Forelimb muscle (tissue), 1 donor: ENCODE data around the gene LCN1. TPM values are rescaled to one million over a fixed set of nuclear protein-coding genes. Genes with fewer than 3 reads are reported as not detected.

Source experiments
- DNase-seq: peaks from one replicate; pipeline ENCODE4 v3.0.0-alpha.2; 2013; ENCODE audit warnings: low read depth
- polyA plus RNA-seq: library from polyadenylated mRNA; unstranded; fragments of 120-200 nt; gene quantifications from one replicate; pipeline ENCODE4 v1.2.1, GENCODE V29; 2013; ENCODE audit not compliant: insufficient read length

The LCN1 gene
- polyA plus RNA-seq, 1 donor = not detected

GRCh38 chr9:135567311-135567710 lies 46.1 kb downstream of the LCN1 start:
- no peak for DNase-seq

- no peak for DNase-seq
These were observed 46.8 kb downstream of the LCN1 start for GRCh38 chr9:135568026-135568425.

- no peak for DNase-seq
These were observed 49.2 kb downstream of the LCN1 start for GRCh38 chr9:135570456-135570855.

- no peak for DNase-seq
These were observed 51.0 kb downstream of the LCN1 start for GRCh38 chr9:135572233-135572632.

- no peak for DNase-seq
These were observed 51.9 kb downstream of the LCN1 start for GRCh38 chr9:135573124-135573523.

- no peak for DNase-seq
These were observed 53.1 kb downstream of the LCN1 start for GRCh38 chr9:135574331-135574730.

GRCh38 chr9:135574943-135575342 lies 53.7 kb downstream of the LCN1 start:
- DNase-seq = no peak

Other genes with a start within 250 kb of the LCN1 start
- gene PPP1R26, start 41.7 kb upstream of the LCN1 start, polyA plus RNA-seq = 10.9 TPM
- 32.5 TPM for gene MRPS2, start 20.8 kb upstream of the LCN1 start, polyA plus RNA-seq
- not detected for gene OBP2A, start 24.7 kb downstream of the LCN1 start, polyA plus RNA-seq
- not detected for gene PAEP, start 40.3 kb downstream of the LCN1 start, polyA plus RNA-seq
- gene GLT6D1, start 118.1 kb downstream of the LCN1 start, polyA plus RNA-seq = not detected
- not detected for gene LCN9, start 141.9 kb downstream of the LCN1 start, polyA plus RNA-seq
- gene SOHLH1, start 178.0 kb downstream of the LCN1 start, polyA plus RNA-seq = not detected
- 11.0 TPM for gene KCNT1, start 180.7 kb downstream of the LCN1 start, polyA plus RNA-seq